B cell (primary cell): ENCODE measurements around the gene KCNJ13.

Experiments
- EZH2 ChIP-seq: IDR thresholded peaks from 2 replicates; pipeline ENCODE4 v1.6.1; 2012; ENCODE audit warnings: borderline replicate concordance, low read depth, mild to moderate bottlenecking, moderate library complexity, low read length; ENCODE audit not compliant: insufficient read depth, poor library complexity, severe bottlenecking
- TF ChIP-seq, protein P1 (sequence below): fragments of 200-600 bp; IDR thresholded peaks from one replicate; pipeline ENCODE4 v1.8.0; 2022; ENCODE audit warnings: antibody characterized with exemption, mild to moderate bottlenecking

GRCh38 chr2:232793271-232793670, 16.9 kb upstream of the KCNJ13 start:
- no peak for TF ChIP-seq EZH2
- TF ChIP-seq, protein P1, sequence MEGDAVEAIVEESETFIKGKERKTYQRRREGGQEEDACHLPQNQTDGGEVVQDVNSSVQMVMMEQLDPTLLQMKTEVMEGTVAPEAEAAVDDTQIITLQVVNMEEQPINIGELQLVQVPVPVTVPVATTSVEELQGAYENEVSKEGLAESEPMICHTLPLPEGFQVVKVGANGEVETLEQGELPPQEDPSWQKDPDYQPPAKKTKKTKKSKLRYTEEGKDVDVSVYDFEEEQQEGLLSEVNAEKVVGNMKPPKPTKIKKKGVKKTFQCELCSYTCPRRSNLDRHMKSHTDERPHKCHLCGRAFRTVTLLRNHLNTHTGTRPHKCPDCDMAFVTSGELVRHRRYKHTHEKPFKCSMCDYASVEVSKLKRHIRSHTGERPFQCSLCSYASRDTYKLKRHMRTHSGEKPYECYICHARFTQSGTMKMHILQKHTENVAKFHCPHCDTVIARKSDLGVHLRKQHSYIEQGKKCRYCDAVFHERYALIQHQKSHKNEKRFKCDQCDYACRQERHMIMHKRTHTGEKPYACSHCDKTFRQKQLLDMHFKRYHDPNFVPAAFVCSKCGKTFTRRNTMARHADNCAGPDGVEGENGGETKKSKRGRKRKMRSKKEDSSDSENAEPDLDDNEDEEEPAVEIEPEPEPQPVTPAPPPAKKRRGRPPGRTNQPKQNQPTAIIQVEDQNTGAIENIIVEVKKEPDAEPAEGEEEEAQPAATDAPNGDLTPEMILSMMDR: no peak
